Gastroesophageal sphincter (tissue), 4 donors: ENCODE results near the gene ADAM8. TPM values are rescaled to one million over a fixed set of nuclear protein-coding genes. Genes with fewer than 3 reads are reported as not detected.

Source experiments
- ATAC-seq: fragments of 150-250 bp; one replicate; pipeline ENCODE4 v1.9.1; 2016; ENCODE audit warnings: mild to moderate bottlenecking, moderate library complexity
- H3K27ac ChIP-seq, 4 donors: fragments of 200-600 bp; sonication (generic) in 3 of 4; 1 replicate in 3 of 4; 2 replicates in 1 of 4; pipeline ENCODE4 v1.5.1; 2016 to 2019
- H3K27me3 ChIP-seq: fragments of 200-600 bp; sonication (generic); one replicate; pipeline ENCODE4 v1.5.1; 2019
- H3K36me3 ChIP-seq, 2 donors: fragments of 200-600 bp; sonication (generic); one replicate each; pipeline ENCODE4 v1.5.1; 2019; ENCODE audit warnings: control low read depth in 1 of 2
- H3K4me1 ChIP-seq, 3 donors: fragments of 200-600 bp; sonication (generic); 1 replicate in 2 of 3; 2 replicates in 1 of 3; pipeline ENCODE4 v1.5.1; 2016 to 2019; ENCODE audit warnings: control low read depth in 2 of 3
- H3K4me3 ChIP-seq, 2 donors: fragments of 200-600 bp; sonication (generic); one replicate each; pipeline ENCODE4 v1.5.1; 2019; ENCODE audit warnings: mild to moderate bottlenecking in 1 of 2, moderate library complexity in 1 of 2
- H3K9me3 ChIP-seq, 3 donors: fragments of 200-600 bp; sonication (generic); one replicate each; pipeline ENCODE4 v1.5.1; 2017 to 2019; ENCODE audit warnings: control low read depth in 2 of 3
- EP300 ChIP-seq: sonication (generic); formaldehyde crosslinking; IDR thresholded peaks from one replicate; pipeline ENCODE4 v1.6.1; 2017; ENCODE audit warnings: antibody characterized with exemption, mild to moderate bottlenecking
- POLR2A ChIP-seq, 2 donors: fragments of 450-650 bp; IDR thresholded peaks; one replicate each; pipeline ENCODE4 v1.6.1; 2017; ENCODE audit warnings: antibody characterized with exemption in 2 of 2, mild to moderate bottlenecking in 2 of 2, moderate library complexity in 1 of 2
- POLR2AphosphoS5 ChIP-seq: sonication (generic); formaldehyde crosslinking; IDR thresholded peaks from one replicate; pipeline ENCODE4 v1.6.1; 2017; ENCODE audit warnings: antibody characterized with exemption
- WGBS, 2 donors: methylation state at CpG; one replicate each; pipeline ENCODE4 v1.1.5; 2018; ENCODE audit warnings: low coverage in 1 of 2; 5-methylcytosine and 5-hydroxymethylcytosine counted together
- total RNA-seq, 4 donors: library from RNA; depleted of rRNA; stranded (reverse); fragments of >200 nt; gene quantifications; one replicate each; pipeline ENCODE4 v1.1.0, GENCODE V29; 2016
- TF ChIP-seq, protein P1 (sequence below), 4 experiments: fragments of 200-600 bp in 2 of 4; fragments of 450-650 bp in 2 of 4; sonication (generic) in 1 of 4; IDR thresholded peaks; one replicate each; pipeline ENCODE4 v1.5.1; 2017 to 2019; ENCODE audit warnings: antibody characterized with exemption in 4 of 4, mild to moderate bottlenecking in 2 of 4, moderate library complexity in 2 of 4

Gene ADAM8
- total RNA-seq, 4 donors from 2014 or later = 2.0 to 6.6 (median 3.3) TPM

DNA sequence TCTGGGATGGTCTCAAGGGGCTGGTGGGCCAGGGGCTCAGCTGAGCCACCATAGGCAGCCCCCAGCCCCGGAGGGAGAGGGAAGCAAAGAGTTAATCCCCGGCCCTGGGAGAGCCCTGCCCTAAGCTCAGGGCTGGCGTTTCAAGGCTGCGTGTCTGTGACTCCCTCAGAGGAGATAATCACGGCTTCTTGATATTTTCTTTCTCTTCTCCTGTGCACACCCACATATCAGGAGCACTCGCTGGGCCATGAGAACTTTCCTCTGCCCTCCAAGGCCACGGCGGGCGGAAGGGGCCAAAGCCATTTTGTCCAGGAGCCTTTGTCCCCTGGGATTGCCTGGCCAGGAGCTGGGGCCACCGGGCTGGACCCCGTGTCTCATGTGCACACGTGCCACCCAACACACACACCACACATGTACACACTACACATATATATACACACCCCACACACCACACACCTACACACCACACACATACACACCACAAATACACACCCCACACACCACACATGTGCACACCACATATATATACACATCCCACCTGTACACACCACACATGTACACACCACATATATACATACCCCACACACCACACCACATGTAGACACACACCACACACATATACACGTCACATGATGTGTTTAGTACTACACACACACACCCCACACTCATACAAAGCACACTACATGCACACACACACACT is 22.1 kb downstream of the ADAM8 start:
- no peak for ATAC-seq

DNA sequence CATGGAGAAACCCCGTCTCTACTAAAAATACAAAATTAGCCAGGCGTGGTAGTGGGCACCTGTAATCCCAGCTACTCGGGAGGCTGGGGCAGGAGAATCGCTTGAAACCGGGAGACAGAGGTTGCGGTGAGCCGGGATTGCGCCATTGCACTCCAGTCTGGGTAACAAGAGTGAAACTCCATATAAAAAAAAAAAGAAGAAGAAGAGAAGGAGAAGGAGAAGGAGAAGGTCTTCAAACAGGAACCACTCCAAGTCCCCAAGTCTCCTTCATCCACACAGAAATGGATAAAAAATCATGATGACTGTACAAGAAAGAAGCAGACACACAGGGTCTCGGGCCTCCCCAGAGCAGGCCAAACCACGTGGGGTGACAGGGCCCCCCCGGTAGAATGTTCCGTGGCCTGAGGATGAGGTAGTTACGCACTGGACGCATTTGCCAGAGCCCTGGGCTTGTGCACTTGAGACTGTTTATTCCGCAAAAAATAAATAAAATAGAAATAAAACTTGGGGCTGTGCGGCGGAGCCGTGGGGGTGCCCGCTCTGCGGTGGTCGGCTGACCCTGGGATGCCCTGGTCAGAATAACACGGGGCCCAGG is 23.2 kb downstream of the ADAM8 start:
- Histone ChIP-seq H3K9me3 (no peaks in the 10 kb centered on the region), H3K27me3 (peaks cover 70% of the 10 kb centered on the region), H3K4me3 (no peak overlapping the region), H3K36me3 (no peaks in the 10 kb centered on the region), H3K27ac (no peak overlapping the region), H3K4me1 (peaks cover 0 to 15% (median 12%) of the 10 kb centered on the region in 3 donors)
- TF ChIP-seq POLR2A (IDR thresholded peaks at IDR 0.05) (no peak), POLR2AphosphoS5 (no peak), EP300 (no peak)
- TF ChIP-seq, protein P1, sequence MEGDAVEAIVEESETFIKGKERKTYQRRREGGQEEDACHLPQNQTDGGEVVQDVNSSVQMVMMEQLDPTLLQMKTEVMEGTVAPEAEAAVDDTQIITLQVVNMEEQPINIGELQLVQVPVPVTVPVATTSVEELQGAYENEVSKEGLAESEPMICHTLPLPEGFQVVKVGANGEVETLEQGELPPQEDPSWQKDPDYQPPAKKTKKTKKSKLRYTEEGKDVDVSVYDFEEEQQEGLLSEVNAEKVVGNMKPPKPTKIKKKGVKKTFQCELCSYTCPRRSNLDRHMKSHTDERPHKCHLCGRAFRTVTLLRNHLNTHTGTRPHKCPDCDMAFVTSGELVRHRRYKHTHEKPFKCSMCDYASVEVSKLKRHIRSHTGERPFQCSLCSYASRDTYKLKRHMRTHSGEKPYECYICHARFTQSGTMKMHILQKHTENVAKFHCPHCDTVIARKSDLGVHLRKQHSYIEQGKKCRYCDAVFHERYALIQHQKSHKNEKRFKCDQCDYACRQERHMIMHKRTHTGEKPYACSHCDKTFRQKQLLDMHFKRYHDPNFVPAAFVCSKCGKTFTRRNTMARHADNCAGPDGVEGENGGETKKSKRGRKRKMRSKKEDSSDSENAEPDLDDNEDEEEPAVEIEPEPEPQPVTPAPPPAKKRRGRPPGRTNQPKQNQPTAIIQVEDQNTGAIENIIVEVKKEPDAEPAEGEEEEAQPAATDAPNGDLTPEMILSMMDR (IDR thresholded peaks at IDR 0.05) = no peak
- ATAC-seq = no peak
- 72 to 100% methylated on average over 1 to 11 of the region's 22 CpGs for WGBS, 2 donors

More for the DNA sequence above, 22.1 kb downstream of the ADAM8 start:
- no peak overlapping the region for H3K4me3 ChIP-seq
- TF ChIP-seq EP300 = no peak
- no peak for TF ChIP-seq POLR2AphosphoS5
- TF ChIP-seq, protein P1 (IDR thresholded peaks at IDR 0.05) = no peak
- no peak for TF ChIP-seq POLR2A (IDR thresholded peaks at IDR 0.05)
- H3K27me3 ChIP-seq = peaks cover 59% of the 10 kb centered on the region
- H3K4me1 ChIP-seq = peaks cover 0 to 26% (median 20%) of the 10 kb centered on the region in 3 donors
- no peaks in the 10 kb centered on the region for H3K9me3 ChIP-seq
- 57 to 64% methylated on average over 9 to 10 of the region's 13 CpGs for WGBS, 2 donors
- H3K36me3 ChIP-seq = no peaks in the 10 kb centered on the region
- no peak overlapping the region for H3K27ac ChIP-seq

DNA sequence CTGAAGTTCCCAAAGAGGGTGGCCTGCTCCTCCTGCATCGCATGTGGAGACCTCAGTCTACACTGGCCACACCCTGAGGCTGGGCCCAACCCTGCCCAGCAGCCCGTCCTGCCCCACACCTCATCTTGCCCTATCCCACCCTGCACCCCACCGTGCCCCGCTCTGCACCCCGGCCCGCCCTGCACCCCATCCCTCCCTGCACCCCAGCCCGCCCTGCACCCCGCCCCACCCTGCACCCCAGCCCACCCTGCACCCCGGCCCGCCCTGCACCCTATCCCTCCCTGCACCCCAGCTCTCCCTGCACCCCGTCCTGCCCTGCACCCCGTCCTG is 24.5 kb downstream of the ADAM8 start:
- TF ChIP-seq EP300 (no peak), POLR2AphosphoS5 (no peak), POLR2A (IDR thresholded peaks at IDR 0.05) (no peak)
- TF ChIP-seq, protein P1 (IDR thresholded peaks at IDR 0.05) = no peak
- H3K4me3 ChIP-seq = no peak overlapping the region
- 59% methylated on average over 4 of the region's 12 CpGs; no CpG with 5 or more reads in 1 of the 2 donors for WGBS, 2 donors
- H3K4me1 ChIP-seq = peaks cover 0 to 3% (median 2%) of the 10 kb centered on the region in 3 donors
- no peaks in the 10 kb centered on the region for H3K9me3 ChIP-seq
- H3K36me3 ChIP-seq = no peaks in the 10 kb centered on the region
- no peak for ATAC-seq
- H3K27ac ChIP-seq = no peak overlapping the region
- peaks cover 80% of the 10 kb centered on the region for H3K27me3 ChIP-seq

DNA sequence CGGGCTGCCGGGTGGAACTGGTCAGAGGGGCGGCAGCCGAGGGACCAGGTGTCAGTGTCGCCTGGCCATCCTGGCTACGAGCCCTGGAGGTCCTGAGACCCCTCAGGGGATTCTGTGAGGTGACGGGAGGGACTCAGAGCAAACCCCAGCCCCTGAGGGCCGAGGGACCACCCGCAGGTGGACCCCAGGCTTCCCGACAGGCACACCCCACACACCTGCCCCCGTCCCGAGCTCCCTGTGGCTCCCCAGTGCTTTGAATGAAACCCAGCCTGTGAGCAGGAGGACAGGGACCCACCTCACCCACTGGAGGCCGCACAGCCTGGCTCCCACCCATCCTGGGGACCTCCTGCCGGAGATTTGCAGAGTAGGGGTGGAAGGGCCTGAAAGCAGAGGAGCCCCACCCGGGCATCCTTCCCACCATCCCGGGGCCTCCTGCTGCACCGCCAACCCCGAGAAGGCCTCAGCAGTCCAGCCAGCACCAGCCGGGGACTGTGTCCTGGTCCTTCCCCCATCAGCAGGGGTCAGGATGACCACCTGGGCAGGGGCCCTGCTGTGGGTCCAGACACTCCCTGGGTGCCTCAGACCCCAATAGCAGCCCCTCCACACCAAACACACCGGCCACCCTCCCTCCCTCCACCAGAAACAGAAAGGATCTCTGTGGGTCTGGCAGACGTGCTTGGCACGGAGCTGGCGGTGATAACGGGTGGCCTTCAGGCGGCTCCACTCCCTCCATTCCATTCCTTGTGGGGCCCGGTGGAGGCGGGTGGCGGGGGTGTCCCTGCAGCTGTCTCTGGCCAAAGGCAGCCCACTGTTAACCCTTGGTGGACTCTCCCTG is 25.1 kb downstream of the ADAM8 start:
- Histone ChIP-seq H3K27me3 (peaks cover 81% of the 10 kb centered on the region), H3K4me3 (no peak overlapping the region), H3K36me3 (no peaks in the 10 kb centered on the region), H3K27ac (no peak overlapping the region), H3K9me3 (no peaks in the 10 kb centered on the region), H3K4me1 (no peaks in the 10 kb centered on the region)
- TF ChIP-seq, protein P1 (IDR thresholded peaks at IDR 0.05) = no peak
- 40% methylated on average over 1 of the region's 28 CpGs; no CpG with 5 or more reads in 1 of the 2 donors for WGBS, 2 donors
- no peak for ATAC-seq
